Right ventricle myocardium inferior (tissue), 1 donor: Measurements from ENCODE around the gene FGD5. TPM values are rescaled to one million over a fixed set of nuclear protein-coding genes. Genes with fewer than 3 reads are reported as not detected.

ENCODE experiments used
- ATAC-seq: fragments of 200-7000 bp; cut with Tn5 transposase; one replicate; pipeline ENCODE4 v1.9.1; 2020; ENCODE audit warnings: mild to moderate bottlenecking, moderate library complexity
- DNase-seq: peaks from one replicate; pipeline ENCODE4 v3.0.0; 2021; ENCODE audit errors: missing footprints
- intact Hi-C: fragments of 100-400 bp; cut with DNase I; formaldehyde crosslinking; loops from one replicate; pipeline ENCODE4 v1.11.0; 2022
- total RNA-seq: library from RNA; stranded (reverse); fragmentation: NEBNext Ultra II Directional; extraction: Animal tissue kit (Norgen Biotek cat#: 25700); gene quantifications from one replicate; pipeline ENCODE4 v1.2.1, GENCODE V29; 2021
- donor health status: DM: no; HTN: yes; CAD: no; lungs with severe emphysema.

The FGD5 gene
- total RNA-seq, 1 donor from 2014 or later = 16.5 TPM

DNA sequence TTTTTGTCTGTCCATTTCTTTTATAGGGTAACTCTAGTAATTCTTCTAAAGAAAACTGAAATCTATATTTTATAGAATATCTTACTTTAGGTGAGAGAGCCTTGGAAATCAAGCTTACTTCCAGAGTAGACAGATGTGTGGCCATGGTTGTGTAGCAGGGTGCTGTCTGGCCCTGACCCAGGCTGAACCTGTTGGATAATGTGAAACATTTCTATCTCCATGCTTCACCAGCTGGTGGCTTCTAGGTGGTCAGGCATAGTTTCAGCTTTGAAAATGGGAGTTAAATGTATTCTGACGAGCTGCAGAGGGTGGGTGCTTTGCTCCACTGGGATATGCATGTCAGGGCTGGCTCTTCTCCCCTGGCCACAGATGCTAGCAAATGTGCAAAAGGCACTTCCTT lies 107.8 kb downstream of the FGD5 start:
- intact Hi-C loops = loop anchor here (5.0 kb wide), 1 partner anchor 121 kb away; no protein-coding TSS in a partner anchor
- DNase-seq = no peak
- no peak for ATAC-seq

GRCh38 chr3:14927308-14927707 lies 108.5 kb downstream of the FGD5 start:
- no peak for DNase-seq
- intact Hi-C loops = loop anchor here (5.0 kb wide), 1 partner anchor 120 kb away; no protein-coding TSS in a partner anchor
- no peak for ATAC-seq

DNA sequence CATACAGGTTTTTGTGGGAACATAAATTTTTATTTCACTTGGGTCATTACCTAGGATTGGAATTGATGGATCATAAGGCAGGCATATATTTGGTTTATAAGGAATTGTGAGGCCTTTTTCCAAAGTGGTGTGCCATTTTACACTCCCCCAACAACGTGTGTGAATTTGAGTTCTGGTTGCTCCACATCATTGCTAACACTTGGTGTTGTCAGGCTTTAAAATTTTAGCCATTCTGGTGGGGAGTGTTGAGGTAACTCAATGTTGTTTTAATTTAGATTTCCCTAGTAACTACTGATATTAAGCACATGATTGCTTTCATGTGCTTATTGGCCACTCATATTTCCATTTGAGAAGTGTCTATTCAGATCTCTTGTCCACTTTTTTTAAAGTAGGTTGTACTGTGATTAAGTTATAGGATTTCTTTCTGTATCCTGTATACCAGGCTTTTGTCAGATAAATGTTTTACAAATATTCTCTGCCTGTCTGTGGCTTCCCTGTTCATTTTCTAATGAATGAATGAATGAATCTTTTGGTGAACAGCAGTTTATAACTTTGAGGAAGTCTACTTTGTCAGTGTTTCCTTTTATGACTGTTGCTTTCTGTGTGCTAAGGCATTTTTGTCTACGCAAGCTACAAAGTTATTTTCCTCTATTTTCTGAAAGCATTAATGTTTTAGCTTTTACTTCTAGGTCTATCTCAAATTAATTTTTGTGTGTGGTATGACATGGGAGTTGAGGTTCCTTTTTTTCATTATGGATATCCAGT lies 110.7 kb downstream of the FGD5 start:
- no peak for DNase-seq
- intact Hi-C loops = loop anchor here (5.0 kb wide), 1 partner anchor 118 kb away; no protein-coding TSS in a partner anchor
- no peak for ATAC-seq

GRCh38 chr3:14933820-14934425 lies 115.2 kb downstream of the FGD5 start:
- no peak for DNase-seq
- ATAC-seq = no peak
- intact Hi-C loops = no loop called here

- ATAC-seq = no peak
- intact Hi-C loops = no loop called here
- no peak for DNase-seq
Measured at GRCh38 chr3:14935592-14936345, 117.0 kb downstream of the FGD5 start.

DNA sequence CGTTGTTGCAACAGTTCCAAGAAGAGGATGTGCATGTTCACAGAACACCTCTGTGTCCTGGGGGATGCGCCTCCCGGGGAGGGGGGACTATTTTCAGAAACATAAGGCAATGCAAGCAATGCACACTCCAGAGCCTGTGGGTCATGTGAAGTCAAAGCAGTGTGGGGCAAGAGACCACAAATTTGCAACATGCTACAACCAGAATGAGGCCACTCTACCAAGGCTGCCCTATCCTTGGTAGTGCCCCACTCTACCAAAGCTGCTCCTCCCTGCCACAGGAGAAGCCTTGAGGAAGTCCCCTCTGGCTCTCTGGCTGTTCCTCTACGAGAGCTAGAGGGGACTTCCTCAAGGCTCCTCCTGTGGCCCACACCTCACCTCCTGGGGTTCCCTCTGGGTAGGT lies 120.2 kb downstream of the FGD5 start:
- ATAC-seq = no peak
- intact Hi-C loops = no loop called here
- no peak for DNase-seq

DNA sequence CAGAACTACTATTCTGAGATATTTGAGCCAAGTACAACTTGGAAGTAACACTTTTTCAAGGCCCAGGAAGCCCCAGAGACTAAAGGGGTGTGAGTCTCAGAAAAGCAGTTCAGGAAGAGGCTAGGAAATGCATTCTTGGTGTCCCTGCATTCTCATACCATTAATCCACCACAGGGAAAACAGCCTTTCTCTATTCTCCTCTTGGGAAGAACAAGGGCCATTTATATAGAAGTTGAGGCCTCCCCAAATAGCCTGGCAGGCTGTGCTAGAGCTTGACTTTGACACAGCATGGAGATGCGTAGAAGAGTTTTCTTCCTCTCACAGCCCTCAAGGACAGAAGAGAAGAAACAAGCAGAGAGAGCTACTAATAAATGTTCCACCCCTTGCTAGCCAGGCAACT lies 123.1 kb downstream of the FGD5 start:
- intact Hi-C loops = loop anchor here (10.0 kb wide), 1 partner anchor 263 kb away; the partner anchor contains the start of gene CAPN7
- ATAC-seq = no peak
- DNase-seq = no peak

DNA sequence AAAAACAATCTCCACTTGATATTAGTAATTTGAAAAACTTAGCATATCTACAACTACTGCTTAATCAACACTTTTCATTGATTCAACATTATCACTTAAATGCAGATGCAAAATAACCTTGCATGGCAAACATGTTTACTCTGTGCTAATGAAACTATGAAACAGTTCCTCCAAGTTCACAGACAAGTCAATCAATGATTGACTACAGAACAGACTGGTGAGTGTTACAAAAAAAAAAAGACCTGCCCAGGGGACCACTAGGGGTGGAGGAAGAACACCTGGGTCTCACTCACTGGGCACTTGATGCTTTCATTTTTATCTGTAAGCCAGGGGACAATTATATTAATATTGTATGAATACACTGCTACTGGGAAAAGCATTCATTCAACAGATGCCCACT lies 124.3 kb downstream of the FGD5 start:
- intact Hi-C loops = loop anchor here (10.0 kb wide), 1 partner anchor 262 kb away; the partner anchor contains the start of gene CAPN7
- ATAC-seq (no peak), DNase-seq (no peak)

- ATAC-seq (no peak), DNase-seq (no peak)
- intact Hi-C loops = loop anchor here (5.0 to 10.0 kb wide), 3 partner anchors 46 to 259 kb away; partner anchors contain the start of gene CAPN7
Measured at GRCh38 chr3:14946236-14946635, 127.5 kb downstream of the FGD5 start.

DNA sequence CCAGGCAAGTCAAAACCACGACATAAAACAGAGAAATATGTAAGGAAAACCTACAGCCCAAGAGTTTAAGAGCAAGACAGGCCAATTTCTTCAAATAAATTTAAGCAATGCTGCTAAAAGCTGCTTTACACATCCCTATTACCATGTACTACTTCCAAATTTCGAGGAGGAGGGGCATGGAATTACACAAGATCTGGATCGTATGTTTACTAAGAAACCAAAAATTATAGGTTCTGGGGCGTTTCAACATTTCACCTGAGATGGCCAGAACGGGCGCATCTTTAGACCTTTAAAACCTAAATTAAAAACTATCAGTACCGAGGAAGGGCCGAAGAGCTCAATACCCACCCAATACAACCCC lies 128.0 kb downstream of the FGD5 start:
- no peak for ATAC-seq
- DNase-seq = no peak
- intact Hi-C loops = loop anchor here (1.0 to 10.0 kb wide), 4 partner anchors 46 to 258 kb away; partner anchors contain the start of genes CAPN7 and MRPS25

DNA sequence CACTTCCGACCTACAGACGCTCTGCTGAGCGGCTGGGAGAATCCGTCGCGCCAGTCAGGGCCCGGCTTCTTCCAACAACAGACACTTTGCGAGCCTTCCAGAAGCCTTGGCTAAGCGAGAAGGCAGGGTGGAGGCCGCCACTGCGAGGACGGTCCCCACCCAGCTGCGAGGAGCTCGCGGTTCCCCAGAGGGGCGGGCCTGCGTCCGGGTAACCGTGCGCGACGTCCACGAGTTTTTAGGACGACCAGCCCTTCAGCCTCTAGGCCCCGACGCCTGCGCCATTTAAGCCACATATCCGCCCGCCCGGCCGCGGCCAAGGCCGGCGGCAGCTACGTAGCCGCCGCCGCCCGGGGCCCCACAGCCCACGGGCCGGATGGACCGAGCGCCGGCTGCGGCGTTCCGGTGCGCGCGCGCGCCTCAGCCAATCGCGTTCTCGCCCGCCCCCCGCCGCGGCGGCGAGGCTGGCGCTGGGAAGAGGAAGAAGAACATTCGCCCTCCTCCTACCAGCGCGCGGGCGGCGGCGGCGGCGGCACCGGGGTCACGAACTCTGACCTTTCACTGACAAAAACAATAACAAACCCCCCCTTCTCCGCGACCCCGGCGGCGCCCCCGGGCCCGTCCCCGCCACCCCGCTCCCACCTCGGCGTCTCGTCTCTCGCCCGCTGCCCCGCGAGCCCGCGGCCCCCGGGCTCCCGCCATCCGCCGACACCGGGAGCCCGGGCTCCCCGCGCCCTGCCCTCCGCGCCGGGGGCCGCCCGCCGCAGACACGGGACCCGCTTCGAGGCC lies 128.5 kb downstream of the FGD5 start, which contains the start of gene NR2C2:
Gene NR2C2 (plus strand): TSS at position 484 of the 786 bp plus-strand sequence. CDS start 56,332 bp downstream, outside the sequence.
- DNase-seq (peak; percentile 95), ATAC-seq (peak; percentile 74)

GRCh38 chr3:14947886-14948608 lies 129.3 kb downstream of the FGD5 start:
- intact Hi-C loops = loop anchor here (1.0 to 10.0 kb wide), 5 partner anchors 44 to 257 kb away; partner anchors contain the start of genes CAPN7 and MRPS25

More for the DNA sequence above, 128.5 kb downstream of the FGD5 start, which contains the start of gene NR2C2:
- intact Hi-C loops = loop anchor here (1.0 to 10.0 kb wide), 4 partner anchors 45 to 258 kb away; partner anchors contain the start of genes CAPN7 and MRPS25

GRCh38 chr3:14948609-14949038 lies 129.9 kb downstream of the FGD5 start:
- no peak for DNase-seq
- intact Hi-C loops = loop anchor here (1.0 to 10.0 kb wide), 4 partner anchors 44 to 256 kb away; partner anchors contain the start of gene CAPN7
- no peak for ATAC-seq

More at GRCh38 chr3:14947886-14948608, 129.3 kb downstream of the FGD5 start:
- DNase-seq (peak; percentile 98), ATAC-seq (peak; percentile 98)

DNA sequence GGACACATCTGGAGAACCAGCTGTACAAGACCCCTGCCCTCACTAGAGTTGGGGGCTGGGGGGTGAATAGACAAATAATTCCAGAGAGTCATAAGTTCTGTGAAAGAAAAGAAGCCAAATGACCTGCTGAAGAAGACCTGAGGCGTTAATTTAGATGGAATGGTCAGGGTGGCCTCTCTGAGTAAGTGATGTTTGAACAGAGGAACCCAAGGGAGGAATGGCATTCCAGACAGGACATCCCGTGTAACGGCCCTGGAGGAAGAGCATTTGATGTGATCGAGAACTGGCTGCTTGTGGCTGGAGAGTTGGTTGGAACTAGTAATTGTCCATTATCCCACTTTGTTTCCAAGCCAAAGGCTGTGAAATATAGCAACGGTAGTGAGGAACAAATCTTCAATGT lies 130.4 kb downstream of the FGD5 start:
- DNase-seq (no peak), ATAC-seq (no peak)
- intact Hi-C loops = loop anchor here (5.0 to 10.0 kb wide), 3 partner anchors 43 to 256 kb away; partner anchors contain the start of gene CAPN7

GRCh38 chr3:14950274-14950673 lies 131.5 kb downstream of the FGD5 start:
- no peak for DNase-seq

DNA sequence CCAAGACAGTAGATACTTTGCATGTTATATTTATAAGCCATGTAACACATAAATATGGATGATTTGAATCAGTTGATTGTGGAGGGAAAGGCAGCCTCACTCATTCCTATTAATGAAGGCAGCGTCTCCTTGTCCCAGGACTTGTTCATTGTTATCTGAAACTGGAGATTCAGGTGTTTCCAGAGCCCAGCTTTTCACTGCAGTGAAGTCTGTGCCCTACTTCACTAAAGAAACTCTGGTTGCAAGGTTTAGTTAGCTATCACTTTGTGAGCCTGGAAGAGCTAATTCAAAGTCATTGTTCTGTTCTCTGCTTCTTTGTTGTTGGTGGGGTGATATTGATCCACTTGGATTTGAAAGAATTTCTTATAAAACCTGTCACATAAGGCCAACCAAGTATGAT lies 138.4 kb downstream of the FGD5 start:
- DNase-seq = no peak
- ATAC-seq = no peak
- intact Hi-C loops = no loop called here

More at GRCh38 chr3:14950274-14950673, 131.5 kb downstream of the FGD5 start:
- ATAC-seq = no peak
- intact Hi-C loops = no loop called here

DNA sequence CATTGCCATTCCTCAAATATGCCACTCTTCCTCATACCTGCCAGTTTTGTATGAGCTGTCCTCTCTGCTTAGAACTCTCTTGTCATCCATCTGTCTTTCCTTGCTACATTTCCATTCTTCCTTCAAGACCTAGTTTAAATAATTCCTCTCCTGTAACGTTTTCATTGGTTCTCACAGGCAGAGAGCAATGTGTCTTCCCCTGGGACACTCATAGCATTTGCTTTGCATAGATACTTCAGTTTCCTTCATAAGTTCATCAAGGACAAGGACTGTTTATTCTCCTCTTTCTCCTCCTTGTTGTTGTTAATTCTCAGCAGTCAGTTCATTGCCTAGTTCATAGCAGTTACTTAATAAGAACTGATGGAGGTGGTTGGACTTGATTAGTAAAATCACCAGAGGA lies 139.2 kb downstream of the FGD5 start:
- intact Hi-C loops = no loop called here
- ATAC-seq = no peak
- no peak for DNase-seq
